Activated CD4-positive, CD25-positive, alpha-beta regulatory T cell treated with anti-CD3 and anti-CD28 coated beads, Interleukin-2, amount 50 U/mL, for 72 hours (primary cell): ENCODE measurements around the gene CSAG1.
"Not testable (repeated sequence)": the region's sequence is repeated elsewhere in the genome, so short reads cannot be mapped to it uniquely, and the experiment has no call there.

Experiments used
- DNase-seq: peaks from one replicate; pipeline ENCODE4 v3.0.0; 2021

Gene CSAG1

DNA sequence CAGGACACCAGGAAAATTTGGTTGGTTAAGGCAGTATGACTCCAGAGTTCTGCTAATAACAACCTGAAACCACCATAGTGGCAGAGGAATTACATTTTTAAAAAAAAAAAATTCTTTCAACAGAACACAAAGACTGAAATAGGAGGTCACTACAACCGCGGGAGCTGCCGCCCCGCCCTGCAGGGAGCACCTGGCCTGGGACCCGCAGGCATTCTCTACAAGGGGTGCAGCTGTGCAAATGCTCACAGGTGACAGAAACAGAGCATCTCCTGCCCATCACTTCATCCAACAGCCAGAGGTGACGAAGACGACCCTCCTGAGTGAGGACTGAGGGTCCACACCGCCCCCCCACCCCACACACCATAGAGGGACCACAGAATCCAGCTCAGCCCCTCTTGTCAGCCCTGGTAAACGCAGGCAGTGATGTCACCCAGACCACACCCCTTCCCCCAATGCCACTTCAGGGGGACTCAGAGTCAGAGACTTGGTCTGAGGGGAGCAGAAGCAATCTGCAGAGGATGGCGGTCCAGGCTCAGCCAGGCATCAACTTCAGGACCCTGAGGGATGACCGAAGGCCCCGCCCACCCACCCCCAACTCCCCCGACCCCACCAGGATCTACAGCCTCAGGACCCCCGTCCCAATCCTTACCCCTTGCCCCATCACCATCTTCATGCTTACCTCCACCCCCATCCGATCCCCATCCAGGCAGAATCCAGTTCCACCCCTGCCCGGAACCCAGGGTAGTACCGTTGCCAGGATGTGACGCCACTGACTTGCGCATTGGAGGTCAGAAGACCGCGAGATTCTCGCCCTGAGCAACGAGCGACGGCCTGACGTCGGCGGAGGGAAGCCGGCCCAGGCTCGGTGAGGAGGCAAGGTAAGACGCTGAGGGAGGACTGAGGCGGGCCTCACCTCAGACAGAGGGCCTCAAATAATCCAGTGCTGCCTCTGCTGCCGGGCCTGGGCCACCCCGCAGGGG, 35.3 kb downstream of the CSAG1 start, which contains the start of gene MAGEA3:
MAGEA3 (plus strand) TSS at position 843 of the 980 bp plus-strand sequence. CDS start 2,039 bp downstream, outside the sequence.
- not testable (repeated sequence) for DNase-seq

DNA sequence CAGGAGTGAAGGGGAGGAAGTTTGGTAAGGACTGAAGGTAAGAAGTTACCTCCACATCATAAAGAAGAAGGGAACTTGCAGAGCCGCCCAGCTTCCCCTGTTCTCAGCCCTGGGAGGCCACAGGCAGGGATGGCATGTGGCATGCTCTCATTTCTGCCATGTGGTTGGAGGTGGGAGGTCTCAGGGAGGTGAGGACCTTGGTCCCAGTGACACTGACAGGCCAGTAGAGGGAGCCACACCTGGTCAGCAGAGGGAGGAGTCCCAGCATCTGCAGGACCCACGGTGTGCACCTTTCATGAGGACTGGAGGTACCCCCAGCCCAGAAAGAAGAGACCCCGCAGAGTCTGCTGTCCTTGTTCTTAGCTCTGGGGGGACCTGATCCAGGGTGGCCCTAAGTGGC, 52.5 kb downstream of the CSAG1 start:
- not testable (repeated sequence) for DNase-seq
